NB4 (cell line): ENCODE data around the gene SRGAP1.

Experiments used
- CTCF ChIP-seq: IDR thresholded peaks from one replicate; pipeline ENCODE4 v1.5.1; 2012; ENCODE audit warnings: low read depth, low read length
- POLR2A ChIP-seq: IDR thresholded peaks from 2 replicates; pipeline ENCODE4 v1.6.1; 2011; ENCODE audit warnings: mild to moderate bottlenecking; ENCODE audit not compliant: insufficient read length; ENCODE audit errors: extremely low read depth

GRCh38 chr12:64145226-64145625, 300.7 kb downstream of the SRGAP1 start:
- no peak for TF ChIP-seq CTCF
- TF ChIP-seq POLR2A, result no peak
